CD4-positive, alpha-beta T cell treated with Interleukin-12 subunit alpha and Interleukin-12 subunit beta, for 1 hour (primary cell): Measurements from ENCODE around the gene C11orf16.
"Not testable (repeated sequence)": the region's sequence is repeated elsewhere in the genome, so short reads cannot be mapped to it uniquely, and the experiment has no call there.

Experiments
- DNase-seq: peaks from one replicate; pipeline ENCODE4 v3.0.0-alpha.2; 2020

Gene C11orf16, protein sequence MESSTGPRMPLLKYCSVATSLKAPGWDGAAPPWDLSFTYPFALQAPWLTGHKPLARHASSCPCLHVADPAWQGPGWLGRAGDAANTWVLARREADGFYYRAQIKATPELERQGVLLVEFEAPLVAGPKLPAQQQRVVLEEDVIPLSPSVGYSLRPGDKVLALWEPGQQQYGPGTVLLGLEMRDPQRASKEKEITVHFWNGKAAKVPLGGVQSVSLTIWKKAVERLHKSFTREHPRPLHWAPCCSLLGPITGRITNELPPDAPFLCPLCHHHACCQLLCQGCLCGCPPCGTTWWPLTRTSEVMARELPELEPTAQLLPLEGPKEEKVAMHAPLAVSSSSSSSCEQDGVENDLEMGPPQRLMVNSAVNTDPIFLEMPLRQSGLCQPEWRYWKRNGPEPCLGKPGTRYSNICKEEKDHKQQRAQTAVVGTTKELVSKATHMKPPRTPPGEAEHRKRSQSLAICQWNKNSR

DNA sequence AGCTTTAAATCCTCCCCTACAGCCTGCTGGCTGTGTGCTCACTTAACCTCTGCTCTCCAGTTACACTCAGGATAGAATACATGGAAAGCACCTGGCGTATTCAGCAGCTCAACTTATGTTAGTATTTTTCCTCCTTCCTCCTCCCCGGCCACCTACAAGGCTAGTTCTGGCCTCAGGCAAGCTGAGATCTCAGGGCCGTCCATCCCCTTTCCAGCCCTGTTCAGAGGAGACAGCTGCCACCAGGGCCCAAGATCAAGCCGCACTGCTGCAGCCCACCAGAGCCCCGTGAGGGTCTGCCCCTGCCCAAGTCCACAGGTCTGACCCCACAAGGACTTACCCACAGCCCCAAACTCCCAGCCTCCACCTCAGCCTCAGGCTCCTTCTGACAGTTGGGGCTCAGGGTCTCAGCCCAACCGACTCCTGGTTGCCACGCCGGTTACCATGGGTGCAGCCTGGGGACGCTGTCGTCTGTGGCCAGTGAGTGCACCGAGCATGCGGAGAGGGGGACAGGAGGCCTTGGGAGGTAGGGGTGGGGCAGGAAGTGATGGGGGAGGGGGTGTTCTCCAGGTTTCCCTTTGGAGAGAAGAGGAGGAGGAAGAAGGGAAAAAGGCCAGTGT, at the start of gene C11orf16:
Gene C11orf16 (minus strand): TSS at position 384 of the 617 bp plus-strand sequence. CDS start 639 bp downstream, outside the sequence.
- no peak for DNase-seq

DNA sequence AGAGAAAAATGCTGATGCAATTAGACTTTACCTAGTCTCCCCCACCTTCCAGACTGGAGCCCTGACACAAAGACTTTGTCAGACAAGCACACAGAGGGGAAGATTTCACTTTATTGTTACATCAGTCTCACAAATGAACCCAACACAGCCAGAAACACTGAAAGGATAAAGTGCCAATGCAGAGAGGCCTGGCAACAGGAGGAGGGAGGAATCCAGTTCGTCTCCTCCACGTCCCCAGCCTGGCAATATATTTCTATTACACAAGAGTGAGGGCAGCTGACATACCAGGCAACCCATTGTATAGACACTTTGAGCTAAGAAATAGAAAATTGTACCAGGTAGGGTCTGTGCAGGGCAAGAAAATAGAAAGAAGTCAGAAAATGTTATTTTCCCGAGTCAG, 47.7 kb upstream of the C11orf16 start:
- DNase-seq: no peak

DNA sequence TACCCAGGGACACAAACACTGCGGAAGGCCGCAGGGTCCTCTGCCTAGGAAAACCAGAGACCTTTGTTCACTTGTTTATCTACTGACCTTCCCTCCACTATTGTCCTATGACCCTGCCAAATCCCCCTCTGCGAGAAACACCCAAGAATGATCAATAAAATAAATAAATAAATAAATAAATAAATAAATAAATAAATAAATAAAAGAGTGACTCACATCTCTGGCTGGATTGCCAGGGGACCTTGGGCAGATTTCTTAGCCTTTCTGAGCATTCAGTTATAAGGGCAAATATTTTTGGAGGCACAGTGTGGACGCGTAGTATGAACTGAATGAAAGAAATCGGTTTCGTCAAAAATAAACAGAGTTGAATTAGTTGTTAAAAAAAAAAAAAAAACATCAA, 46.6 kb upstream of the C11orf16 start:
- DNase-seq: not testable (repeated sequence)

DNA sequence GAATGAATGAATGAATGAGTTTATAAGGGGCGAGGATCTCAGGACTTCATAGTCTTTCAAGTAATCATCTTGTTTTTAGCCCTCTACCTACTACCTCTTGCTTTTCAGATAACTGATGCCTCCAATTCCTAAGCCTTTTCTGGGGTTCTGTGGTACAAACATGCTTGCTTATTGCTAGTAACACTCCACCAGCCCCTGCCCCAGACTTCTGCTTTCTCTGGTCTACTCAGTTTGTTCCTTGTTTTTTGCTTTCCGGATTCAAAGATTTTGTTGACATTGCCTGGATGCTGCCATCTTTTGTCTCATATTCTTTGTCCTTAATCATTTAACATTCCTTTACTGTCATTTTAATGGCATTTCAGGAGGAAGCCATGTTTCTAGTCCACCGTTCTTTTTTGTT, 40.4 kb upstream of the C11orf16 start:
- no peak for DNase-seq

DNA sequence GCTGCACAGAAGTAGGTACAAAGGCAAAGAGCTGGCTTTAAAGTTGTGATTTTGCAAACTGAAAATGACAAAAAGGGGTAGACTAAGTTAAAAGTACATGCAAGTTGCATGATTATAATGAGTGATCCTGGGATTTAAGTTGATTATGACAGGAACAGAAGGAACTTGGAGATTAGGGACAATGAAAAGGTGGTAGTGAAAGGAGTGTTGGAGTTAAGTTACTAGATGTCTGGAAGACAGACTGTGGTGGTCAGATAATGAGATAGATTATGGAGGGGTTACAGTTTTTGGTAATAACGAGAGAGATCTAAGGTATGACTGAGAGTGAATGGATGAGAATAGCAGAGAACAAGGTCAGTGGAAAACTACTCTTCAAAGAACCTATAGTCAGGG, 39.2 kb upstream of the C11orf16 start:
- DNase-seq: no peak

DNA sequence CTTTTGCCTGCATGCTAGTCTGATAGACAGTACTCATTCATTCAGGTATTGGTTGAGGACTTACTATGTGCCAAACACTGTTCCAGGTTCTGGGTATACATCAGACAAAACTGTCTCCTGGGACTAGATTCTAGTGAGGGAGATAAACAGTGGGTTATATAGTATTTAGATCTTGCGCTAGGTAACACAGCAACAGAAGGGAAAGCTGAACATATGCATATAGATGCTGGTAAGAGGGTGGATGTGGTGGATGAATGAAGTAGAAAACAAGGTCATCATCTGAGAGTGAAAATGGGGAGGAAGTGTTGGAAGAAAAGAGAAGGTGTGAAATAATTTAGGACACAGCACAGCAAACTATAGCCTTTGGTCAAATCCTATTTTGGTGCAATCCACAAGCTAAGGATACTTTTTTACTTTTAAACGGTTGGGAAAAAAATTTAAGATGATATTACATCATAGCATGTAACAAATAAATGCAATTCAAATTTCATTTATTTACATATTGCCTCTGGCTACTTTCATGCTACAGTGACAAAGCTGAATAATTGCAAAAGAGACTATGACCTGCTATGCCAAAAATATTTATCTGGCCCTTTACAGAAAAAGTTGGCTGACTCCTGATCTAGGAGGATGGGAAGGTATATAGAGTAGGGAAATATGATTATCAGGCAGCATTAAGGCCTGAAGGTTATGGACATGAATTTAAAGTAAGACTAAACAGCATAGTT, 38.6 kb upstream of the C11orf16 start:
- DNase-seq: no peak

DNA sequence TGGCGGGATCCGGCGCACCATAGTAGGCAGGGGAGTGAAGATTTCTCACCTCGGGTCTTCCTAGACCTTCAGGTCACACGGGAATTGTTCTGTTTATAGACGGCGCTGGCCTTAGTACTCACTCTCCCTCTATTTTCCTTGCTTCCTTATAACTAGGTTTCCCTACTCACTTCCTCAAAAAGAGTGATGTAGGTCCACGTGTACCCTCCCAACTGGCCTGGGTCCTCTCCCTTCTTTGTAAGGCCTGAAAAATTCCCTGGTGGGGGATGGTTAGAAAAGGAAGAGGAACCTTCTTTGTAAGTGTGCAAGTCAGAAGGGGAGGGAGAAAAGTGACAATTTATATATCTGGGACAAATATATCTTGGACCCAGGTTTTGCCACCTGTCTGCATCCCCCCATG, 34.4 kb upstream of the C11orf16 start:
- no peak for DNase-seq

DNA sequence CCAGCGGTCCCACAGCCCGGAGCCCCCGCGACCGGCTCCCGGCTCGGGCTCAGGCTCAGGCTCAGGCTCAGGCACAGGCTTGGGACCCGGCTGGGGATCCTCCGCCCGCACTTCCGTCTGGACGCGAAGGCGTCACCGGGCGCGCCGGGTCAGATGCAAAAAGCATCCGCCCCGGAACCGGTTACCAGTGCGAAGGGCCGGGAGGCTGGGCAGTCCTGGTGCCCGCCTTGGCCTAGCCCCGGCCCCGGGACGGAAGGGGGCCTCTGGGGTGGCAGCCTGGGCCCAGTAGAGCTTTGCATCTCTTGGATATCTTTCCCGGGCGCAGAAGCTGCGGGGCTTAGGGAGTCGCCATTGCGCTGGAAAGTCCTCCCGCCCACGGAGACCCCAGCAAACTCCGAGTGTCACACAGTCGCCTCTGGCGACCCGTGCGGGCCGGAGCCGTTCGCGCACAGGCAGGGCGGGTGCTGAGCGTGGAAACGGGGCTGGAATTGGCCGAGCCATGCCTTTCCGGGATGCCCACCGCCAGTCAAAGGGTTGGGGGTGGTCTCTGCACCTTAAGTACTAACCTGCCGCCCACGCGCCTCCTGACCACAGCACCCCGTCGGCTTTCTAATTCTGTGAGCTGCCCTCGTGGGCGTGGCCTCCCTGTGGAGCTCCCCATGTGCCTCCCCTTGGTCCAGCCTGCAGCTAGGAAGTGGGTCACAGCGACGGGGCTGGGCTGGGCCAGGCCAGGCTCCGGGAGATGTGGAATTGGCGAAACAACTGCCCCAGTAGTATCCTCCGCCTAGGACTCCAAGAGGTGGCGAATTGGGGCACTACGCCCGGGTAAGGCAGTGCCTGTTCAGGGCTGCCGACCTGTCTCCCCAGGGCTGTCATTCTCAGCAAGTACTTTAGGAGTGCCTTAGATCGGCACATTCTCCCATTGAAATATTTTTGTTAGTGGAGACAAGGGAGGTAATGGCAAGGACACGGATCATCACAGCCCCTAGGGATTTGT, 31.9 kb upstream of the C11orf16 start, which contains the start of gene TMEM9B:
Gene TMEM9B (minus strand): TSS at position 119 of the 997 bp plus-strand sequence. CDS start 129 bp downstream, outside the sequence.
- peak; percentile 78 for DNase-seq

DNA sequence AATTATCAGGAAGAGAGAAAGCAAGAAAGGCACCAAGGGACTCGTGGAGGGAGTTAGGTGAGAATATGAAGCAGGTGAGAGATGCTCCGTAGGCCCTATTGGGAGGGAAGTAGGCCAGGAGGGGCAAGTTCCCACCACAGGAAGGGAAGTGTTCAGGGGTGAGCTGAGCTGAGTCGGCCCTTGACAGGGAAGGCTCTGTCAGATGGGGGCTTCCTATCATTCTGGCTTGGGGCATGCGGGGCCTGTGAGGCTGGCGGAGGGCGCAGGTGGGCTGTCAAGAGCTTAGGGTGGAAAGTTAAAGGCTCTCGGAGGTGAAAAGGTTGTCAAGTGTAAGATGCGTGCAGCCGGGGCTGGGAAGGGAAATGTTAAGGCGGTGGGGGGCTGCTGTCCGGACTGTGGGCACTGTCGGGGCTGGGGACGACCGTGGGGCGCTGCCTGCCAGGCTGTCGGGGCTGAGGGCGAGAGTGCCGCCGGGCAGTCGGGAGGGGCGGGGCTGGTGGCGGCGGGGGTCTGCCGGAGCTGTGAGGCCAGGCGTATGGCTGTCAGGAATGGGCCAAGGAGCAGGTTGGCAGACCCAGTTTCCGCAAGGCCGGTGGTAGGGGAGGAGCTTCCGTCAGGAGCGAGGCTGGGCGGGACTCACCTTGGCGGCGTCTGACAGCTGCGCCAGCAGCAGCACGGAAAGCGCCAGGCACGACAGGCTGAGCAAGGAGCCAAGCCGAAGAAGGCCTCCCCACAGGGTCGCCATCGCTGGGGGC, 31.0 kb upstream of the C11orf16 start:
- DNase-seq: peak; percentile 78

DNA sequence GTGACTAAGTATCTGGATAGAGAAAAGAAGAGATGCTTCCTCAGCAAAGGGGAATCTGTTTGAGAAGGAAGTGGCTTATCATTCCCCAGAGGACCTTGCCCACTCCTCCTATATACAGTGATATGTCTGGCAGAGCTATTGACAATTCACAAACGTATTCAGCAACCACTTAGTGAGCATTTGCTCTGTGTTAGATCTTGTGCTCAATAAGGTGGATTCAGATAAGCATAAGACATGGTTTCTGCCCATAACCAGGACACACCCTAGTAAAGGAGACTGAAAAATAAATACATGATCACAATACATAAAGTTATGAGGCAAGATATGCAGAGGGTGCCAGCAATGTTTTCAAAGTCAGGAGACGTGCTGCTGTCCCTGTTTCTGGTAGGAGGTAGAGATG, 30.1 kb upstream of the C11orf16 start:
- no peak for DNase-seq

DNA sequence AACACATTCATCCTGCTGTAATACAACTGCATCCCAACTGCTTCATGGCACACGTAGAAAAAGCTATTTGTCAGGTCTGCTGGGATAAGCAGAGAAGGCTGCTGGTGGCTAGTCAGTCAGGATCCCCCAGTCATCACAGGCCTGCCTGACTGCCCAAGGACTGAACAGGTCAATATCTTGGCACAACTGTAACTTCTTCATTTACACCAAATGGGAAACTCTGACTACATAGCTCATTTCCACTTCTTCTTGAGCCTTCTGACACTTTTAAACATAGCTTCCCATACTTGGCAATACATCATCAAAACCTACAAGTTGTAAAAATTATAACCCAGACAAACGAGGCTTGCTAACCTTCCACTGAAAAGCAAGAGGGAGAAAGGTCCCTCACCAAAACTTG, 28.7 kb upstream of the C11orf16 start:
- DNase-seq: no peak

DNA sequence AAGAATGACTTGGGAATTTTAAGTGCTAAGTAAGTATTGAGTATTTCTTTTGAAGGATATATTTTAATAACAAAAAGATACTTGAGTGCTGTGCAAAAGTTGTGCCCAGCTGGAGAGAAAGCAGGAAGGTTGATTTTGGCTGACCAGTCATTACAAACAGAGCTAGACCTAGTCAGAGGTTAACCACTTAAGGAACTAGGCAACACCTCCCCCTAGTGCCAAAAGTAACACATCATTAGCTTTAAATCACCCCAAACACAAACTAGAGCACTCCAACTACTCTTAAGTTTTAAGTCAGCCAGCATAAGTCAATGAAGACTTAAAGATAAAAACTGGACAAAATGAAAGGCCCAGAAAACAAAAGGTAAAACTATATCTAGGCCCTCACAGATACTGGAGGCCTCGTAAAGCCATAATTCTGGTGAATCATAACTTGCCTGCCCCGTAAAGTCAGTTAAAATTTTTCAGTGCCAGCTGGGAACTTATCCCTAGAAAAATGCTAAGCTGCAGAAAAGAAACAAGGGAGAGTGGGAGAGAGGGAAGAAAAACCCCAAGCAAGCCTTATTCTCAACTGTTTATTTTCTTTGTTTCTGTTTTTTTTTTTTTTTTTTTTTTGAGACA, 26.9 kb upstream of the C11orf16 start:
- peak; percentile 57 for DNase-seq

DNA sequence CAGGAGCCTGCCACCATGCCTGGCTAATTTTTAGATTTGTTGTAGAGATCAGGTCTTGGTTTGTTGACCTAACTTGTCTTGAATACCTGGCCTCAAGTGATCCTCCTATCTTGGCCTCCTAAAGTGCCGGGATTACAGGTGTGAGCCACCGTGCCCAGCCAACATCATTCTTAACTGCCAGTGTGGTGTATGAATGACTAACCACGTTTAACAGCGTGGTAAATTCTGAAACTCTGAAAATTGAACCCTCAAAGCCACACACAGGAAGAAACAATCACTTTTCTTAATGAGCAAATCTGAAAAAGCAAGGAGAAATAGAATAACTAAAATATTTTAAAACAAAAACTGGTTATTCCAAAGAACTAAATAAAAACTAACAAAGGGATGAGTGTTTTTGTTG, 24.1 kb upstream of the C11orf16 start:
- no peak for DNase-seq

DNA sequence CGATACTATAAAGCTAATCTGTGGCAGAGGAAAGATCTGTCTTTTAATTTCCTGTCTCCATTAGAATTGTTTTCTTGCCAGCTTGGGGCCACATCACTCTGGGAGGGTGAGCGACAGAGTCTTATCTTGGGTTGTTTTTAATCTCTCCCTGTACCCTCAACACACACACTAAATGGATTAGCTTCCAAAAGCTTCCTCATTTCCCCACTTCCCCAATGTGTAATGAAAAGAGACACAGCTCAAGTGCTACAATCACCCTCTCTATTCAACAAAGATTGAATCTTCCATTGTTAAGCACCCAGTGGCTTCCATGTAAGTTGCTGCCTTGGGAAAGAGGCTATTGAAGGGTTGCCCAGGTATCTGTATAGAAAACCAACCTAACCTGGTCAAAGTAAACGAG, 16.1 kb upstream of the C11orf16 start:
- no peak for DNase-seq

DNA sequence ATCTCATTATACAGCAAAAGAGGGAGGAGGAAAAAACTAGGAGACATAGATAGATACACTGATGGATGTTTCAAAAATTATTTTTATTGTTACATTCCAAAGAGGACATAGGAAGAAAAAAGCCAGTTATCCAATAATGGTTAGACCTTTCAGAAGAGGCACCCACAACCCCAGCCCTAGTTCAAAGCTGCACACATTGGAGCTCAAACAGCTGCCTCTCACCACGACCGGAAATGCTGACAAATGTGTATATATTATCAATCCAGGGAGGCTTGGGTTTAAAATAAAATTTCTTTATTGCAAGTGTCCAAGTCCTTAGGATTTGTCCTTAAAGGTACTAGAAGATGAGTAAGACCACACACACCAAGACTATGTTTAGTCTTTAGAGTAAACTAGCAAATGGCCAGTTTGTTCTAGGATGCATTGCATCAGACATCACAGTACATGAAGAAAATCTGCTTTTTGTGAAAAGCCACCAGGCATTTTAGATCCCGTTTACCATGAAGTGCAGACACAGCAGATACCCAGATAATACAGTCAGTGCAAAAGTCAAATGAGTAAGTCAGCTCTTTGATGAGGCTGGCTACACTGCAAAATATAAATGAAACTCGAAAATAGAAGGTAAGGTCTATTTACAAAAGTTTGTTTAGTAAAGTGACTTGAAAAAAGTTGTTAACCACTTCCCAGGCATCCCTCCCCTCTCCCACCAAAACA, 14.6 kb upstream of the C11orf16 start:
- no peak for DNase-seq

DNA sequence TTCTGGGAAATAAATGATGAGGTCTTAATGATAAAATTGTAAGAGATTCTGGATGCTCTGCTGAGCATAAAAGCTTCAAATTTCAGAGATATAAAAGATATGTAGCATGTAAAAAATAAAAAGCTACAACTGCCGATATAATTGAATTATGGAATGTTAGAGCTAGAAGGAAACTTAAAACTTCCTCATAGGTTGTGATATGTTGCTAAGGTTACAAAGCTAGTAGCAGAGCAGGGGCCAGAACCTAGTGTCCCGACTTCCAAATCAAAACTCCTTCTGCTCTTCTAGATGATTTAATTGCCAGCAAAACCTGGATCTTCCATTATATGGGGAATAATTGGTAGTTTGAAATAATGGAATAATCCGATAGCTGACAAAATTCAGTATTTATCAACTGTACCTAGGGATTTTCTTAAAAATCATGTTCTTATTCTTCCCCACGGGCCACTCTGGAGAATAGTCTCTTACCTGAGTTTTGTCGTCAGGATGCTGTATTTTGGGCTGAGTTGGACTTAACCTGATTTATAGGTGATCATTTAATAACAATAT, 9.8 kb upstream of the C11orf16 start, which contains the start of gene ASCL3:
Gene ASCL3 (minus strand): TSS at position 499 of the 549 bp plus-strand sequence. CDS start 4,855 bp downstream, outside the sequence.
- no peak for DNase-seq

DNA sequence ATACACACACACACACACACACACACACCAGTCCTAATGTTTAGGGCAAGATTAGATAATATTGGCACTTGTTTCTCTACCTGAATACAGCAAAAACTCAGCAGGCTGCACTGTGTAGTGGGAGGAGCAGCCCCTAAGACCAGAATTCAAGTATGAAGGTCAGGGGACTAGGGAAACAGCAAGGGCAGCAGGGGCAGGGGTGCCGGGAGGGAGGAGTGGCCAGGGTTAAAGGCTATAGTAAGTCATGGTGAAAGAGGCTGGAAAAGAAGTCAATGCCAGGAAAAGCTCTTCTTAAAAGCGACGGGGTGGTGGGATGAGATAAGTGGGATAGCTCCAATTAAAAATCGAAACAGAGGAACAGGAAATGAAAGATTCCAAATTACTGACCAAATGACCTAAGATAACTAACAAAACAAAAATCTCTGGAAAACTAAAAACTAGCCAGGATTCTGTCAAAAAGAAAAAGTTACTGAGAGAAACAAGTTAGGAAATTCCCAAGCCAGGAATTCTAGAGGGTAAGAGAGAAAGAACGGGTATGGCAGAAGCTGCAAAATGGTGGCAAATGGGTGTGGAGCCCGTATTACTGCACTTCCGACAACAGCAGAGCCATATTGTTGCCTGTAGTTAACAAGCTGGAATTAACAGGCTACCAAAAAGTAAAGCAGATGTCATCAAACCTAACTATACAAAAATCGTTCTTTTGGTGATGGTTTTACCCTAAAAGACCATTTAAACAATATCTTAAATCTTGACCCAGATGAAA, 8.8 kb upstream of the C11orf16 start:
- no peak for DNase-seq

DNA sequence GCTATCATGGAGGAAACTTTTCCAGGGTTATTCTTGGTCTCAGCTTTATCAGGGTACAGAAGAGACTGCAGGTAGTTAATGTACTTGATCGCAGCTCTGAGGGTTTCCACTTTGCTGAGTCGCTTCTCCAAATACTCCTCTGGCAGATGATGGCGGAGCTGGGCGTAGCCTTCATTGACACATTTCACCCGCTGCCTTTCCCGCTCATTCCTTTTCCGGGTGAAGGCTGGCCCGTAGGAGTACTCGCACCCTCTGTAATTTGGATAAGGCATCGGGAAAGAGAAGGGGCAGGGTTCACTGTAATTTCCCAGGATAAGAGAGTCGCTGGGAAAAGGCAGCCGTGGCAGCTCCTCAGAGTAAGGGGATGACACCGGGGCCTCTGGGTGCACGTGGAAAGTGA, 4.9 kb upstream of the C11orf16 start:
- no peak for DNase-seq

DNA sequence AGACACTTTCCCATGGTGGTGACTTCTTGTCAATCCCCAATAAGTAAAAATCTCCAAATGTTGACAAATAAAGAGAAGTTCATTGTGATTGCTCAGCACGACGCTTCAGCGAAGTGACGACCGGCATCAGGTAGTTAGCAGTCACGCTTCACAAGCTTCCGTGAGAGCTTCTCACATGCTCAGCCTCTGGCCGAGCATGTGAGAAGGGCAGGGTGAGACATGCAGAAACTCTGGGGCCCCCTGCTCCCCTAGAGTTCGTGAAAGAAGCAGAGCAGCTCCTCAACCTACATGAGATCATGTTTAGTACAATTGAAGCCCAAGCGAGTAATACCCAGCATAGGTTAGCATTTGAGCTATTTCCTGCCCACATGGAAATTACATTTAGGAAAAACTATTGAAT, 4.4 kb upstream of the C11orf16 start:
- no peak for DNase-seq
